OCI-LY3 (cell line): Measurements from ENCODE around the gene TFF3.

Experiments
- EZH2phosphoT487 ChIP-seq: fragments of 200-600 bp; shearing (Covaris generic); IDR thresholded peaks from 2 replicates; pipeline ENCODE4 v1.6.1; 2018; ENCODE audit warnings: antibody characterized with exemption, mixed run types, low read depth
- TF ChIP-seq, protein P1 (sequence below): fragments of 200-600, 300-600 bp; sonication (generic); IDR thresholded peaks from 2 replicates; pipeline ENCODE4 v1.5.1; 2014; ENCODE audit warnings: antibody characterized with exemption, low read length, low read depth

- TF ChIP-seq, protein P1, sequence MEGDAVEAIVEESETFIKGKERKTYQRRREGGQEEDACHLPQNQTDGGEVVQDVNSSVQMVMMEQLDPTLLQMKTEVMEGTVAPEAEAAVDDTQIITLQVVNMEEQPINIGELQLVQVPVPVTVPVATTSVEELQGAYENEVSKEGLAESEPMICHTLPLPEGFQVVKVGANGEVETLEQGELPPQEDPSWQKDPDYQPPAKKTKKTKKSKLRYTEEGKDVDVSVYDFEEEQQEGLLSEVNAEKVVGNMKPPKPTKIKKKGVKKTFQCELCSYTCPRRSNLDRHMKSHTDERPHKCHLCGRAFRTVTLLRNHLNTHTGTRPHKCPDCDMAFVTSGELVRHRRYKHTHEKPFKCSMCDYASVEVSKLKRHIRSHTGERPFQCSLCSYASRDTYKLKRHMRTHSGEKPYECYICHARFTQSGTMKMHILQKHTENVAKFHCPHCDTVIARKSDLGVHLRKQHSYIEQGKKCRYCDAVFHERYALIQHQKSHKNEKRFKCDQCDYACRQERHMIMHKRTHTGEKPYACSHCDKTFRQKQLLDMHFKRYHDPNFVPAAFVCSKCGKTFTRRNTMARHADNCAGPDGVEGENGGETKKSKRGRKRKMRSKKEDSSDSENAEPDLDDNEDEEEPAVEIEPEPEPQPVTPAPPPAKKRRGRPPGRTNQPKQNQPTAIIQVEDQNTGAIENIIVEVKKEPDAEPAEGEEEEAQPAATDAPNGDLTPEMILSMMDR, result no peak; the same call in 1 of the 2 replicates
- TF ChIP-seq EZH2phosphoT487, result no peak
Observed at GRCh38 chr21:42360317-42360716, 45.1 kb upstream of the TFF3 start.
